Eye (tissue), 1 donor: ENCODE measurements around the gene RPL13.

Experiments used
- DNase-seq: peaks from one replicate; pipeline ENCODE4 v3.0.0-alpha.2; 2015

Gene RPL13

DNA sequence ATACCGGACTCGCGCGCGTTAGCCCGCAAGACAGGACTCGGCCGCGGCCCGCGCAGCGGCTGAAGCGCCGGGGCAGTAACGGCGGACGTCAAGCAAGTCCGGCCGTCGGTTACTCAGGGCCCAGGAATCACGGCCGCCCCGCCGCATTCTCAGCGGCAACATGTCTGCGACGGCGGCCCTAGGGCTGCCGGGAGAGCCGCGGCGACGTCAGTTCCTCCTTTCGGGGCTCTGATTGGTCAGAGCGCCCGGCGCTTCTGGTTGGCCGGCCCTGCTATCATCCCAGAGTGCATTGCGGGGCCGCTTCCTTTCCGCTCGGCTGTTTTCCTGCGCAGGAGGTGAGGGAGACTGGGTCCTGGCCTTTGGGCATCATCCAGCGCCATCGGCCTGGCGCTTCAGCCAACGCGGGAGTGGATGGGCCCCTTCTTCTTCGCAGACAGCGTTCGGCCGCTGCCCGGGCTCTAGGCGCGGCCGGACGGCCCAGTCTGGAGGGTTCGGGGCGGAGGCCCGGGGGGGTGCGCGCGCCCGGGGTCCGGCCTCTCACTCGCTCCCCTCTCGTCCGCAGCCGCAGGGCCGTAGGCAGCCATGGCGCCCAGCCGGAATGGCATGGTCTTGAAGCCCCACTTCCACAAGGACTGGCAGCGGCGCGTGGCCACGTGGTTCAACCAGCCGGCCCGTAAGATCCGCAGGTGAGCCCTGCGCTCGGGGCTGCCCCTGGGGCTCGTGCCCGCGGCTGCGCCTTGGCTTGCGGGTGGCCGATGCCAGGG, at the start of gene RPL13:
Gene RPL13 (plus strand): TSS at position 305 of the 764 bp plus-strand sequence. CDS start 278 bp downstream, at position 583.
- DNase-seq = peak; percentile 98

DNA sequence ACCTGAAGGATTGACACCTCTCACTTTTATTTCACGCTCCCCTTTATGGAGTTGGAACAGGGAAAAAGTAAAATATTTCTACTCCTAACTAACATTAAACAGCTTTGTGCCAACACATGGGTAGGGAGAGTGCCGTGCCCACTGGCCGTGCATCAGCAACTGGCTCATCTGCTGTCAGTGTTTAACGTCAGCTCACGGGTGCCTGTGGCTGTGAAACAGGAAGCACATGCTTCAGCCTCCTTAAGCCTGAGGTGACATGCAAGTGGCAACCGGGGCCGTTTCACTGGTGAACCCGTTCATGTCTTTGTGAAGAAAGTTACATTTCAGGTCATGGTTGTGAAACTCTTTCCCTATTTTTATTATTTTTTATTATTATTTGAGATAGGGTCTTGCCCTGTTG, 49.1 kb upstream of the RPL13 start:
- no peak for DNase-seq

DNA sequence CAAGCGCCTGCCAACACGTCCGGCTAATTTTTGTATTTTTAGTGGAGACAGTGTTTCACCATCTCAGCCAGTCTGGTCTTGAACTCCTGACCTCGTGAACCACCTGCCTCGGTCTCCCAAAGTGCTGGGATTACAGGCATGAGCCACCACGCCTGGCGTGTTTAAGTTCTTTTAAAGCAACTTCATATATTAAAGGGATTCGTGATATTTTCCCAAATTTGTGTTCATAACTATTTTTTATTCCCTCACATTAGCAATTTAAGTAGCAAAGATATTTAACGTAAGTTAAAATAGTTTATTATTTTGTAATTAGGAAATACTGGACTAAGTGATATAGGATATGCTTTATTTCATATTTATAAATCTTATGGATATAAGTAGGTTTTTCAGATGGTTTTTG, 48.0 kb upstream of the RPL13 start:
- DNase-seq = no peak

DNA sequence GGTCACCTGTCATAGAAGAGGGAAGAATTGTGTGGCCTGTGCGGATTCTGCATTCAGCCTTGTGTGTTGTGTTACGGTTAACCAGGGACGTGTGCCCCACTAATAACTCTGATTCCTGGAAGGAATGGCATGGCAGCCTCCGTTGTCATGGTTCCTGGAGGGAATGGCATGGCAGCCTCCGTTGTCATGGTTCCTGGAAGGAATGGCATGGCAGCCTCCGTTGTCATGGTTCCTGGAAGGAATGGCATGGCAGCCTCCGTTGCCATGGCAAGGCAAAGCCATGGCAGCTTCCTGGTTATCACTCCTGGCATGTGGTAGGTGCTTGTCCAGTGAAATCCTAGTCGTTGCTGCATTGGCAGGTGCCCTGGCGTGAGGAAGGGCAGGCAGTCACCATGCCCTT, 43.4 kb upstream of the RPL13 start:
- DNase-seq = no peak

DNA sequence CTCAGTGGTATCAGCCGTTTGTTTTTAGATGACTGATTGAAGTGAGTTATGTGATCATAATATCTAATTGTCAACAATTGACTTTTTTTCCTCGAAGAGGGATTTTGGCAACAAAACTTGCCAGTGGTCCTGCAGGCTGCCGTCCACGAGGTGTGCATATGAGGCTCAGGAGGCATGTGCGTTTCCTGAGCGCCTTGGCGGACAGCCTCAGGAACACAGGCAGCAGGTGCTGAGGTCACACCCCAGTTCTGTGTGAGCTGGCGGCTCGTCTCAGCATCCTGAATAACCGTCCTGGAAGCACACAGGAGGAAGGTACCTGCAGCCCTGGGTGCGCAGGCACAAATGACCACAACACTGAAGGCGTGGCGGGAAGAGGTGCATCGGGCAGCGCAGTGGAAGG, 40.6 kb upstream of the RPL13 start:
- DNase-seq = no peak

DNA sequence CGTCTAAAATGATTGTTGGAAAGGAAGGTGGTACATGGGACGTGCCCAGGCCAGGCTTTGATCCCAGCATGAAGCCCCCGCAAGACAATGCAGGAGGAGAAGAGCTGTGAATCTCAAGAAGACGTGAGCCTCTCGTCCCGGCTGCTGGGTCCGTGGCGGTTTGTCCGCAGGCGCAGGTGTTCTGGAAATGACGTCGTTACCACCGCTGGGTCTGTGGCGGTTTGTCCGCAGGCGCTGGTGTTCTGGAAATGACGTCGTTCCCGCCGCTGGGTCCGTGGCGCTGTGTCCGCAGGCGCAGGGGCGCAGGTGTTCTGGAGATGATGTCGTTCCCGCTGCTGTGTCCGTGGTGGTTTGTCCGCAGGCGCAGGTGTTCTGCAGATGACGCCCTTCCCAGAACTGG, 38.2 kb upstream of the RPL13 start:
- DNase-seq = no peak

GRCh38 chr16:89523680-89524344, 36.7 kb upstream of the RPL13 start:
- no peak for DNase-seq

DNA sequence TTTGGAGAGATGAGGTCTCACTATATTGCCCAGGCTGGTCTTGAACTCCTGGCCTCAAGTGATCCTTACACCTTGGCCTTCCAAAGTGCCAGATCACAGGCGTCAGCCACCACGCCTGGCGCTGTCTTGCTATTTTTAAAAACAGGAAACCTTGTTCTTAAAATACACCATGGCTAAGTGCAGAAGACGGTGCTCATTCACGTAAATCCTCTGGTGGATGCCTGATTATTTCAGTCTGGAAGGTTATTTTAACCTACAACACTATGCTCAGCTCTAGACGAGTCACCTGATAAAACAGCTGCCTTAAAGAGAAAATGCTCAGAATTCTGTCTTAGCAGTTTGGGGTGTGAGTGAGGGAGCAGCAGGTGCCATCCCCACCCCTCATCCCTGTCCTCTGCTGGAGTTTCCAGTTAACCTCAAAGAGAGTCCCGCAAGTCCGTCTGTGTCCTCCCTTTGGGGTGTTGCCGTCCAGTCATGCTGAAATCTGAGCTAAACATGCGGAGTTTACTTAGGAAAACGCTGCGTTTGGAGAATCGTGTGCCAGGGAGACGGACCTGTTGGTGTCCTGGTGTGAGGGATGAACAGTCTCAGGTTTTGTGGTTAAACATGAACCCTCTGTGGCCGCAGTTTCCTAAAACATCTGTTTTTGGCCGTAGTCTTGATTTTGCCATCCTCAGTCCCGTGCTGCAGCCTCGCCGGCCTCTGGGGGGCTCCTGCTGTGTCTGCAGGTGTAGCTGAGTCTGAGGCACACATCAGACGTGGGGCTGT, 35.2 kb upstream of the RPL13 start:
- DNase-seq = no peak

GRCh38 chr16:89529097-89529496, 31.4 kb upstream of the RPL13 start:
- no peak for DNase-seq

DNA sequence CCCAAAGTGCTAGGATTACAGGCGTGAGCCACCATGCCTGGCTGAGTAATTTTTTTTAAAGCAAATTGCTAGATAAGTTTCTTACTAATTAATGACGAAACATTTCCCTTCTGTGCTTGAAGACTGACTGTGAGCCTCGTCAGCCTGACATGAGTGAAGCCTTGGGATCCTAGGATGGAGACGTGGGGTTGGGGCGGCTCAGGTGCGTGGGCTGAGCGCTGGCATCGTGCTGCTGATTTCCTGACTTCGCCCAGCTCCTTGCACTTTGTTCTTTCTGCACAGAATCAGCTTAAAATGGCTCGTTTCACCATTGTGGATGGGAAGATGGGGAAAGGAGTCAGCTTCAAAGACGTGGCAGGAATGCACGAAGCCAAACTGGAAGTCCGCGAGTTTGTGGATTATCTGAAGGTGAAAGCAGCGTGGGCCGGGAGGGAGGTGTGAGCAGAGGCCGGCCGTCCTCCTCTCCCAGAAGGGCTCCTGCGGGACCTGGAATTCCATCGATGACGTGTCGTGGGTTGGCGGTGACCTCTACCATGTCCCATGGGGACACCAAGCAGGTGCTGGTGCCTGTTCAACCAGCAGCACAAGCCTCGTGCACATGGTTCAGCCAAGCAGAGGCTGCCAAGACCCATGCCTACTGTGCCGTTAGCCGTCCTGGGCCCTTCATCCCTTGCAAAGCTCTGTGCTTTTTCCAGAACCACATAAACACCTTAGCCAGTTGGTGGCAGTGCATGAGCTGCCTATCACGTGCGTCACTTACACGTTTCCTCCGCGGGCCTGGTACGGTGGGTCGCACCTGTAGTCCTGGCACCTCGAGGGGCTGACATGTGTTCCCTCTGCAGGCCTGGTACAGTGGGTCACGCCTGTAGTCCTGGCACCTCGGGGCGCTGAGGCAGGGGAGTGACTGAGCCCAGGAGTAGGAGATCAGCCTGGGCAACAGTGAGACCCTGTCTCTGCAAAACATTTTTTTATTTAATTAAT, 29.8 kb upstream of the RPL13 start:
- DNase-seq = no peak

DNA sequence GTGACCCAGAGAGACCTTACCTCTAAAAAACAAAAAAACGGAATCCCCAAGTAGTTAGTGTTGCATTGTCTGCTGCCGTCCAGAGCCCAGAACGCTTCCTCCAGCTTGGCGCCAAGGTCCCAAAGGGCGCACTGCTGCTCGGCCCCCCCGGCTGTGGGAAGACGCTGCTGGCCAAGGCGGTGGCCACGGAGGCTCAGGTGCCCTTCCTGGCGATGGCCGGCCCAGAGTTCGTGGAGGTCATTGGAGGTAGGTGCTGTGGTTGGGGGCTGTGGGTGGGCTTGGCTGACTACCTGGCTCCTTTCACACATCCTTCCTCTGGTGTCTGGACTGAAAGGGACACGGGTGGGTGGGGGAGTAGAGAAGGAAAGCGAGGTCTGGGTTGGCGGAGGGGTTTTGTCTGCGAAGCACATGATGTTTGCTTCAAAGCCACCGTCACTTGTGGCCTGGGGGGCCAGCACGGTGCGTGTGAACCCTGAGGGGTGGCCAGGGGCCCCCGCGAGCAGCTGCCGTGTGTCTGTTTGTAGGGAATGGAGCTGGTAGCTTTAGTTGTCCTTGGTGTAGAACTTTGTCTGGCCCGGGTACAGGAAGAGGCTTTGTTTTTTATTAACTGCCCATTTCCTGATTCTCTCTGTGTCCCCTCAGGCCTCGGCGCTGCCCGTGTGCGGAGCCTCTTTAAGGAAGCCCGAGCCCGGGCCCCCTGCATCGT, 28.5 kb upstream of the RPL13 start:
- no peak for DNase-seq

DNA sequence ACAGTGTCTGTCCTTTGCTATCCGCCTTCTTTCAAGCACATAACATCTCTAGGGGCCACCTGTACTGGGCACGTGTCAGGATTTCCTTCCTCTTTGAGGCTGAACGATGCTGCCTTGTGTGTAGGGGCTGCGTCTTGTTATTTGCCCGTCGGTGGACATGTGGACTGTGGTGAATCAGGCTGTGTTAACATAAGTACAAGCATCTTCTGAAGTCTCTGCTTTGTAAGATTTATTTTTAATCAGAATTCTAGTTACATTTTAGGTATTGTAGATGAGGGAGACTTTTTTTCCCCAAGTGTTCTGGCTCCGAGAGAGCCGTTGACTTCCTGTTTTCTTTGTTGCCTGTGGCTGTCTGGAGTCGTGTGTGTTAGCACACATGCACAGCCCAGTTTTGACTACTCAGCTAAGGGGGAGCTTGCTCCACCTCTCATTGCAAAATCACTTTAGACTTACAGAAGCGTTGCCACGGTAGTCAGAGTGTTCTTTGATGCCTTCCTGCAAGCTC, 26.2 kb upstream of the RPL13 start:
- no peak for DNase-seq

DNA sequence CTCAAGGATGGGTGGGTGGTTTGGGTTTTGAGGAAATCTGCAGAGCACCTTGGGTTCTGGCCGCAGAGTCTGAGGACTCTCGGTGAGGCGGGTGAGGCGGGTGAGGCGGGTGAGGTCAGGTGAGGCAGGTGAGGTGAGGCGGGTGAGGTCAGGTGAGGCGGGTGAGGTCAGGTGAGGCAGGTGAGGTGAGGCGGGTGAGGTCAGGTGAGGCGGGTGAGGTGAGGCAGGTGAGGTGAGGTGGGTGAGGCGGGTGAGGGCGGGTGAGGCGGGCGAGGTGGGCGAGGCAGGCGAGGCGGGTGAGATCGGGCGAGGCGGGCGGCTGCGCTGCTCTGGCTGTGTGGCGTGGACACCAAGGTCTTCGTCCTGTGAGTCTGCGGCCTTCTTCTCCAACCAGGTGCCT, 24.1 kb upstream of the RPL13 start:
- DNase-seq = no peak

GRCh38 chr16:89536886-89537548, 23.5 kb upstream of the RPL13 start:
- DNase-seq = no peak

DNA sequence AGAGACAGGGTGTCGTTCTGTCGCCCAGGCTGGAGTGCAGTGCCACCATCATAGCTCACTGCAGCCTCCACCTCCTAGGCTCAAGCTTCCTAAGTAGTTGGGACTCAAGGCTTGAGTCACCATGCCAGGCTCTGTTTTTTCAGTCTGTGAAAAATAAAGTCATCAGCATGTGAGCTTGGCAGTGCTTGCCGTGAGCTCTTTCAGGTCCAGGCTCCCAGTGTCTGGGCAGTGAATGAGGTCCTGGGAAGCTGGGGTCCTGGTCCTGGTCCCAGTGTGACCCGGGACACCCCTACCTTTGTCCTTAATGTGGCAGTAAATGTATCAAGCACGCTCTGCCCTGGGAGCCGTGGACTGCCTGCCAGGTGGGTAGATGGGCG, 22.9 kb upstream of the RPL13 start:
- DNase-seq = no peak

GRCh38 chr16:89538286-89538685, 22.2 kb upstream of the RPL13 start:
- no peak for DNase-seq

GRCh38 chr16:89540557-89540956, 19.9 kb upstream of the RPL13 start:
- DNase-seq = no peak

DNA sequence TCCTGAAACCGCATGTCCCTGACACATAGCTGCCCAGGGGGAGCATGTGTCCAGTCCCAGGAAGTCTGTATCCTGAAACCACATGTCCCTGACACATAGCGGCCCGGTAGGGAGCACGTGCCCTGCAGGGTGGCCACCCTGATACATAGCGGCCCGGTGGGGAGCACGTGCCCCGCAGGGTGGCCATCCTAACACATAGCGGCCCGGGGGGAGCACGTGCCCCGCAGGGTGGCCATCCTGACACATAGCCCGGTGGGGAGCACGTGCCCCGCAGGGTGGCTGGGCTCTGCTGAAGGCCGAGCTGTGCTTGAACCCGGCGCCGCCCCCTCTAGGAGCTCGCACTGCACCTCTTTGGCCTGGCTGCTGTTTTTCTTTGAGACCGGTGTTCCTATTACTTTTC, 18.7 kb upstream of the RPL13 start:
- no peak for DNase-seq

DNA sequence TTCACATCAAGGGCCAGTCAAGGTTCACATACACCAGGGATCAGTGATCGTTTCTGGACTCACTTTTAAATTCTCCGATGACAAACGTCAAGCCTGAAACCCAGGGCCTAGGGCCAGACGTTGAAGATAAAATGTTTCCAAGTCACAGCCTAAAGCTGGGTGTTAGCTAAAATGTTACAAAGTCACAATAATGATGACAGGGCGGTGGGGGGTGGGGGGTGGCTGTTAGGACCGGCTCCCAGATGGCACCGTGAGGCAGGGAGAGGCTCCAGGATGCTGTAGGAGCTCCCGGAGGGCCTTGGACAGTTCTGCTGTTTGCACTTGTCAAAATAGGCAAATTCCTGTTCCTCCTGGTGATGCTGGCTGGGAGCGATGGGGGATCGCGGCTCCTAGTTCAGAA, 16.4 kb upstream of the RPL13 start:
- no peak for DNase-seq

GRCh38 chr16:89544713-89545043, 15.8 kb upstream of the RPL13 start:
- DNase-seq = no peak

- DNase-seq = no peak
Observed at GRCh38 chr16:89545044-89545830, 15.2 kb upstream of the RPL13 start.
